KMS-11 (cell line): ENCODE measurements around the gene FES.
A peak's percentile ranks its signal among the peaks of the same experiment; 100 is the strongest.
"Not testable (repeated sequence)": the region's sequence is repeated elsewhere in the genome, so short reads cannot be mapped to it uniquely, and the experiment has no call there.

ENCODE experiments used
- H2AFZ ChIP-seq: fragments of 200-600 bp; sonication (generic); 2 replicates; pipeline ENCODE4 v1.6.1; 2016; ENCODE audit warnings: antibody characterized with exemption, mixed run types, low read depth
- H3K27ac ChIP-seq: fragments of 200-600 bp; sonication (generic); 2 replicates; pipeline ENCODE4 v1.6.1; 2016; ENCODE audit warnings: mild to moderate bottlenecking, mixed run types
- H3K27me3 ChIP-seq: fragments of 200-600 bp; sonication (generic); 2 replicates; pipeline ENCODE4 v1.6.1; 2017; ENCODE audit warnings: mild to moderate bottlenecking, low read depth, mixed run types, moderate library complexity; ENCODE audit not compliant: insufficient read depth
- H3K36me3 ChIP-seq: fragments of 200-600 bp; sonication (generic); 2 replicates; pipeline ENCODE4 v1.6.1; 2017; ENCODE audit warnings: mild to moderate bottlenecking, mixed run types; ENCODE audit not compliant: insufficient read depth
- H3K4me1 ChIP-seq: fragments of 200-600 bp; sonication (generic); 2 replicates; pipeline ENCODE4 v1.6.1; 2016; ENCODE audit warnings: mild to moderate bottlenecking, low read depth, mixed run types; ENCODE audit not compliant: poor library complexity, severe bottlenecking
- H3K4me2 ChIP-seq: fragments of 200-600 bp; sonication (generic); 2 replicates; pipeline ENCODE4 v1.7.0; 2016; ENCODE audit warnings: mild to moderate bottlenecking, mixed run types
- H3K4me3 ChIP-seq: fragments of 200-600 bp; sonication (generic); IDR thresholded peaks from 2 replicates; pipeline ENCODE4 v1.6.1; 2017; ENCODE audit warnings: low read depth, low read length, mixed read lengths; ENCODE audit not compliant: insufficient read depth
- H3K79me2 ChIP-seq: fragments of 200-600 bp; sonication (generic); 2 replicates; pipeline ENCODE4 v1.6.1; 2016; ENCODE audit warnings: low read depth, mixed run types; ENCODE audit not compliant: insufficient read depth
- H3K9ac ChIP-seq: fragments of 200-600 bp; sonication (generic); 2 replicates; pipeline ENCODE4 v1.6.1; 2016; ENCODE audit warnings: mild to moderate bottlenecking, mixed run types
- H4K20me1 ChIP-seq: fragments of 200-600 bp; sonication (generic); 2 replicates; pipeline ENCODE4 v1.6.1; 2016; ENCODE audit warnings: mild to moderate bottlenecking, mixed run types; ENCODE audit not compliant: insufficient read depth
- TF ChIP-seq, protein P1 (sequence below): fragments of 200-600 bp; sonication (generic); conservative IDR thresholded peaks from 2 replicates; pipeline ENCODE4 v1.6.1; 2017; ENCODE audit warnings: low read depth, mild to moderate bottlenecking, antibody characterized with exemption, low read length, moderate library complexity, mixed read lengths

Gene FES

DNA sequence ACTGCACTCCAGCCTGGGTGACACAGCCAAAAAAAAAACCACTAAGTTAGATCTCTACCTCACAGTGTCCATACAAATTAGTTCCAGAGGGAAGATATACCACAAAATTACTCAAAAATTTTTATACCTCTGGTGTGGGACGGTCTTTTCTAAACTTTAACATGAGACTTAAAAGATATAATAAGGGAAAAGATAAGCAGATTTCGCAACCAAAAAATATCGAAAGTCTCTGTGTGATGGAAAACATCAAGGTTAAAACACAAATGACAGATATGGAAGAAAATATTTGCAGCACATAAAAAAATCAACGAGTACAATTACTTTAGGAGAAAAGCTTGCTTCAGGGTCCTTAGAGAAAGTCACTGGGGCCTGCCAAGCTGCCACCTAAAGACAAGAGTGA is 37.6 kb downstream of the FES start:
- Histone ChIP-seq H3K36me3 (no peaks in the 10 kb centered on the region), H3K4me1 (peaks cover 47% of the 10 kb centered on the region), H3K4me2 (peak overlapping the region; percentile 49; the same call in 1 of the 2 replicates), H4K20me1 (no peaks in the 10 kb centered on the region), H3K79me2 (no peaks in the 10 kb centered on the region), H3K27ac (peak overlapping the region; percentile 67; the same call in 1 of the 2 replicates), H2AFZ (no peak overlapping the region), H3K4me3 (no peak overlapping the region), H3K27me3 (no peaks in the 10 kb centered on the region), H3K9ac (no peak overlapping the region)
- TF ChIP-seq, protein P1, sequence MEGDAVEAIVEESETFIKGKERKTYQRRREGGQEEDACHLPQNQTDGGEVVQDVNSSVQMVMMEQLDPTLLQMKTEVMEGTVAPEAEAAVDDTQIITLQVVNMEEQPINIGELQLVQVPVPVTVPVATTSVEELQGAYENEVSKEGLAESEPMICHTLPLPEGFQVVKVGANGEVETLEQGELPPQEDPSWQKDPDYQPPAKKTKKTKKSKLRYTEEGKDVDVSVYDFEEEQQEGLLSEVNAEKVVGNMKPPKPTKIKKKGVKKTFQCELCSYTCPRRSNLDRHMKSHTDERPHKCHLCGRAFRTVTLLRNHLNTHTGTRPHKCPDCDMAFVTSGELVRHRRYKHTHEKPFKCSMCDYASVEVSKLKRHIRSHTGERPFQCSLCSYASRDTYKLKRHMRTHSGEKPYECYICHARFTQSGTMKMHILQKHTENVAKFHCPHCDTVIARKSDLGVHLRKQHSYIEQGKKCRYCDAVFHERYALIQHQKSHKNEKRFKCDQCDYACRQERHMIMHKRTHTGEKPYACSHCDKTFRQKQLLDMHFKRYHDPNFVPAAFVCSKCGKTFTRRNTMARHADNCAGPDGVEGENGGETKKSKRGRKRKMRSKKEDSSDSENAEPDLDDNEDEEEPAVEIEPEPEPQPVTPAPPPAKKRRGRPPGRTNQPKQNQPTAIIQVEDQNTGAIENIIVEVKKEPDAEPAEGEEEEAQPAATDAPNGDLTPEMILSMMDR, result no peak

DNA sequence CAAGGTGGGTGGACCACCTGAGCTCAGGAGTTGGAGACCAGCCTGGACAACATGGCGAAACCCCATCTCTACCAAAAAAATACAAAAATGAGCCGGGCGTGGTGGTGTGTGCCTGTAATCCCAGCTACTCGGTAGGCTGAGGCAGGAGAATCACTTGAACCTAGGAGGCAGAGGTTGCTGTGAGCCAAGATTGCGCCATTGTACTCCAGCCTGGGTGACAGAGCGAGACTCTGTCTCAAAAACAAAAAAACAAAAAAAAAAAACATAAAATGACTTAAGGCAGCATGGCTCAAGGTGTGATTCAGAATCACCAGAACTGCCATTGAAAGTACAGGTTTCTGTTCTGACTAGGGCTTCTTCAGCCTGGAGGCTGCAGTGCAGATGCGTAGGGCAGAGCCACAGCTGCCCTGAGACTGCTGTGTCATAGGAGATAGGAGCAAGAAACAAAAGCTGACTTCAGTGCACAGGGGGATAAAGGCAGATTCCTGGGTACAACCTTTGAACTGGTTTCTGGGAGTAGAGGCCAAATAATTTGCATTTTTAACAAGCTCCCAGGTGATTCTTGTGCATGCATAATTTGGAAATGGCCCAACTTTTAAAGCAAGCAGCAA is 38.5 kb downstream of the FES start:
- H3K36me3 ChIP-seq, H3K4me3 ChIP-seq, H4K20me1 ChIP-seq, H3K27me3 ChIP-seq, H2AFZ ChIP-seq, H3K79me2 ChIP-seq: not testable (repeated sequence)
- peaks cover 47% of the 10 kb centered on the region for H3K4me1 ChIP-seq
- peak overlapping the region; percentile 11; the same call in 1 of the 2 replicates for H3K9ac ChIP-seq
- H3K4me2 ChIP-seq, result peak overlapping the region; percentile 49
- H3K27ac ChIP-seq, result peak overlapping the region; percentile 67

DNA sequence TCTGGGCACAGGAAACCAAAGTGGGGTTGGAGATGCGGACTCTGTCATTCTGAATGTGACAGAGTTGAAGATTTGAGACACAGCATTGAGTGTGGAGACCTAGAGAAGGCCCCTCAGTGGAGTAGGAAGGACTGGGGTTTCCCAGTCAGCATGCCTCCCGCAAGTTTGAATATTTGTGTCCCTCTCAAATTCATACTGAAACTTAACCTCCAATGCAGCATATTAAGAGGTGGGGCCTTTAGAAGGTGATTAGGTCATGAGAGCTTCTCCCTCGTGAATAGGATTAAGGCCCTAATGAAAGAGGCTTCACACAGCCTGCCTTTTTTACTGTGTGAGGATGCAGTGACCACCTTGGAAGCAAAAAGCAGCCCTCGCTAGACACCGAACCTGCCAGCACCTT is 40.1 kb downstream of the FES start:
- Histone ChIP-seq H2AFZ (peak overlapping the region; percentile 35; the same call in 1 of the 2 replicates), H3K27ac (peak overlapping the region; percentile 67)
- TF ChIP-seq, protein P1, result no peak

DNA sequence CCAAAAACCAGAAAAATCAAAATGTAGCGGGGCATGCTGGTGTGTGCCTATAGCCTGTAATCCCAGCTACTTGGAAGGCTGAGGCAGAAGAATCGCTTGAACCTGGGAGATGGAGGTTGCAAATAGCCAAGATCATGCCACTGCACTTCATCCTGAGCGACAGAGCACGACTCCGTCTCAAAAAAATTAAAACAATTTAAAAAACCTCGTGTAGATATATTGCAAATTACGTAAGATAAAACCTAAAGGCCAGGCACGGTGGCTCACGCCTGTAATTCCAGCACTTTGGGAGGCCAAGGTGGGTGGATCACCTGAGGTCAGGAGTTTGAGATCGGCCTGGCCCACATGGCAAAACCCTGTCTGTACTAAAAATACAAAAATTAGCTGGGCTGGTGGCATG is 42.5 kb downstream of the FES start:
- H3K79me2 ChIP-seq, H3K4me3 ChIP-seq, H3K27ac ChIP-seq, H3K27me3 ChIP-seq, H3K4me2 ChIP-seq, H2AFZ ChIP-seq, H3K9ac ChIP-seq, H3K36me3 ChIP-seq, H4K20me1 ChIP-seq: not testable (repeated sequence)
- peaks cover 57% of the 10 kb centered on the region for H3K4me1 ChIP-seq

More for the DNA sequence above, 40.1 kb downstream of the FES start:
- Histone ChIP-seq H4K20me1 (no peaks in the 10 kb centered on the region), H3K4me2 (peak overlapping the region; percentile 49), H3K36me3 (no peaks in the 10 kb centered on the region), H3K27me3 (no peaks in the 10 kb centered on the region), H3K4me1 (peaks cover 50% of the 10 kb centered on the region), H3K4me3 (no peak overlapping the region), H3K79me2 (no peaks in the 10 kb centered on the region), H3K9ac (peak overlapping the region; percentile 23; the same call in 1 of the 2 replicates)

DNA sequence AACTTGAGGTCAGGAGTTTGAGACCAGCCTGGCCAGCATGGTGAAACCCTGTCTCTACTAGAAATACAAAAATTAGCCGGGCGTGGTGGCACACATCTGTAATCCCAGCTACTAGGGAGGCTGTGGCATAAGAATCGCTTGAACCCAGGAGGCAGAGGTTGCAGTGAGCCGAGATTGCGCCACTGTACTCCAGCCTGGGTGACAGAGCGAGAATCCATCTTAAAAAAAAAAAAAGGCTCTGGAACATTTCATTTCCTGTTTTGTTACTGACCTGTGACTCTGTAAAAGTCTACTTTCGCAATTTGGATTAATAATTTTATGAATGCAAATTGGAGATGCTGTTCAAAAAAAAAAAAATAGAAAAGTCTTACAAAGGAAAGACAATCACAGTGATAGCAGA is 43.8 kb downstream of the FES start:
- not testable (repeated sequence) for H3K4me3 ChIP-seq, H3K9ac ChIP-seq, H3K27ac ChIP-seq, H4K20me1 ChIP-seq, H2AFZ ChIP-seq, H3K36me3 ChIP-seq, H3K27me3 ChIP-seq, H3K79me2 ChIP-seq, H3K4me2 ChIP-seq
- H3K4me1 ChIP-seq, result peaks cover 50% of the 10 kb centered on the region
